ENCODE results near the gene STX18.

DNA sequence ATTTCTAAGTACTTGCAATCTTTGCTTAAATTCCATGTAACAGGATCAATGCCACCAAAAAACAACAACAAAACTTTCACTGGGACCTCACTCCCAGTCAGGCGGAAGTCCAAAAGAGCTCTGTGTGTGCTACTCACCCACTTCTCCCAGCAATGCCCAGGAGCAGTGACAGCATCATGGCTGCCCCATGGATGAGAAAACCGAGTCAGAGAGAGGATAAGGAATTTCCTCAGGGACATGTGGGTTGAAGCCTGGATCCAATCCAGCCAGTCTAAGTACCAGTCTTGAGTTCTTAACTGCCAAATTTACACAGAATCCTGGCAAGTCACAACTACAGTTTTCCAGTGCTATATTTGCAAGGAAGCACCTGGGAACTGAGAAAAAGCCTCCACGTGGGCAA is 64.5 kb downstream of the STX18 start:
- TF ChIP-seq, protein P1, sequence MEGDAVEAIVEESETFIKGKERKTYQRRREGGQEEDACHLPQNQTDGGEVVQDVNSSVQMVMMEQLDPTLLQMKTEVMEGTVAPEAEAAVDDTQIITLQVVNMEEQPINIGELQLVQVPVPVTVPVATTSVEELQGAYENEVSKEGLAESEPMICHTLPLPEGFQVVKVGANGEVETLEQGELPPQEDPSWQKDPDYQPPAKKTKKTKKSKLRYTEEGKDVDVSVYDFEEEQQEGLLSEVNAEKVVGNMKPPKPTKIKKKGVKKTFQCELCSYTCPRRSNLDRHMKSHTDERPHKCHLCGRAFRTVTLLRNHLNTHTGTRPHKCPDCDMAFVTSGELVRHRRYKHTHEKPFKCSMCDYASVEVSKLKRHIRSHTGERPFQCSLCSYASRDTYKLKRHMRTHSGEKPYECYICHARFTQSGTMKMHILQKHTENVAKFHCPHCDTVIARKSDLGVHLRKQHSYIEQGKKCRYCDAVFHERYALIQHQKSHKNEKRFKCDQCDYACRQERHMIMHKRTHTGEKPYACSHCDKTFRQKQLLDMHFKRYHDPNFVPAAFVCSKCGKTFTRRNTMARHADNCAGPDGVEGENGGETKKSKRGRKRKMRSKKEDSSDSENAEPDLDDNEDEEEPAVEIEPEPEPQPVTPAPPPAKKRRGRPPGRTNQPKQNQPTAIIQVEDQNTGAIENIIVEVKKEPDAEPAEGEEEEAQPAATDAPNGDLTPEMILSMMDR (conservative IDR thresholded peaks at IDR 0.05; ENCODE audit: low read depth in 2 of 2): no peak
- TF ChIP-seq, protein P2, sequence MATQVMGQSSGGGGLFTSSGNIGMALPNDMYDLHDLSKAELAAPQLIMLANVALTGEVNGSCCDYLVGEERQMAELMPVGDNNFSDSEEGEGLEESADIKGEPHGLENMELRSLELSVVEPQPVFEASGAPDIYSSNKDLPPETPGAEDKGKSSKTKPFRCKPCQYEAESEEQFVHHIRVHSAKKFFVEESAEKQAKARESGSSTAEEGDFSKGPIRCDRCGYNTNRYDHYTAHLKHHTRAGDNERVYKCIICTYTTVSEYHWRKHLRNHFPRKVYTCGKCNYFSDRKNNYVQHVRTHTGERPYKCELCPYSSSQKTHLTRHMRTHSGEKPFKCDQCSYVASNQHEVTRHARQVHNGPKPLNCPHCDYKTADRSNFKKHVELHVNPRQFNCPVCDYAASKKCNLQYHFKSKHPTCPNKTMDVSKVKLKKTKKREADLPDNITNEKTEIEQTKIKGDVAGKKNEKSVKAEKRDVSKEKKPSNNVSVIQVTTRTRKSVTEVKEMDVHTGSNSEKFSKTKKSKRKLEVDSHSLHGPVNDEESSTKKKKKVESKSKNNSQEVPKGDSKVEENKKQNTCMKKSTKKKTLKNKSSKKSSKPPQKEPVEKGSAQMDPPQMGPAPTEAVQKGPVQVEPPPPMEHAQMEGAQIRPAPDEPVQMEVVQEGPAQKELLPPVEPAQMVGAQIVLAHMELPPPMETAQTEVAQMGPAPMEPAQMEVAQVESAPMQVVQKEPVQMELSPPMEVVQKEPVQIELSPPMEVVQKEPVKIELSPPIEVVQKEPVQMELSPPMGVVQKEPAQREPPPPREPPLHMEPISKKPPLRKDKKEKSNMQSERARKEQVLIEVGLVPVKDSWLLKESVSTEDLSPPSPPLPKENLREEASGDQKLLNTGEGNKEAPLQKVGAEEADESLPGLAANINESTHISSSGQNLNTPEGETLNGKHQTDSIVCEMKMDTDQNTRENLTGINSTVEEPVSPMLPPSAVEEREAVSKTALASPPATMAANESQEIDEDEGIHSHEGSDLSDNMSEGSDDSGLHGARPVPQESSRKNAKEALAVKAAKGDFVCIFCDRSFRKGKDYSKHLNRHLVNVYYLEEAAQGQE (IDR thresholded peaks at IDR 0.05; ENCODE audit: unreplicated experiment): no peak
- TF ChIP-seq CREB1 (CRISPR knock-in tag; IDR thresholded peaks at IDR 0.05; ENCODE audit: low read depth) (no peak), NANOG (IDR thresholded peaks at IDR 0.05; ENCODE audit: borderline replicate concordance) (no peak), EZH2phosphoT487 (IDR thresholded peaks at IDR 0.05; ENCODE audit: unreplicated experiment) (no peak), EZH2 (IDR thresholded peaks at IDR 0.05; ENCODE audit: low read depth, unreplicated experiment) (no peak), POLR2AphosphoS5 (IDR thresholded peaks at IDR 0.05; ENCODE audit: low read depth) (no peak), JUNB (IDR thresholded peaks at IDR 0.05; ENCODE audit: unreplicated experiment) (no peak), STAT1 (IDR thresholded peaks at IDR 0.05; ENCODE audit: unreplicated experiment) (no peak), ZNF114 (CRISPR knock-in tag; IDR thresholded peaks at IDR 0.05) (no peak)
